Epidermal melanocyte (primary cell): ENCODE results near the gene SAMD9.
"Not testable (repeated sequence)": the region's sequence is repeated elsewhere in the genome, so short reads cannot be mapped to it uniquely, and the experiment has no call there.

ENCODE experiments used
- DNase-seq: peaks from one replicate; pipeline ENCODE4 v3.0.0; 2011; ENCODE audit warnings: low spot score; ENCODE audit not compliant: insufficient read length

Gene SAMD9

DNA sequence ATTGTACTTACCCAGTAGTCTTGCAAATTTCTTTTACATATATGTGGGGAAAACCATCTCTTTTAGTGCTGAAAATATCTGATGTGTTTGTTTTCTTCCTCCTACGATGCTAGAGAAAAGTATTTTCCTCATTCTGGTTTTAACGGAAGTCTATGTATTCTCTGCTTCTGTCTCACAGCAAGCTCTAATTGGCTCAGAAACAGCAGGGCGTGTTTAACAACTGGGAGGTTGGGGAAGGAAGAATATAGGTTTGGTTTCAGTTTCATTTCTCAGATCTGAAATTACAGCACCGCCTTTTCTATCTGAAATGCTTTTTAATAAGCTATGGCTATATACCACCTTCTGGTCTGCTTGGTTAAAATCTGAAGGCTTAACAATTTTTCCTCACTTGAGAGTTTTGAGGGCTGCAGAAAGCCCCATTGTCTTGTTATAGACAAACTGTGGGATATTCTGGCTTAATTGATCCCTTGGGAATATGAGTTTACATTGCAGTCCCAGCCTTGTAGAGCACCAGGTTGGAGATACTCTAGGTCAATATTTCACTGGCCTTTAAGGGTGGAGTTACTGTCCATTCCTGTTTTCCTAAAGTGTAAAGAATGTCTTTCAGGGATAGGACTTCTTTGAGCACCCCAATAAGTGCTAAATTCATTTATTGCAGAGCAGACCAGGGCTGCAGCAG, at the start of gene SAMD9:
TSS of gene SAMD9 (minus strand) at position 128 of the 679 bp plus-strand sequence. CDS start 11,882 bp downstream, outside the sequence.
- DNase-seq, result peak; percentile 87

DNA sequence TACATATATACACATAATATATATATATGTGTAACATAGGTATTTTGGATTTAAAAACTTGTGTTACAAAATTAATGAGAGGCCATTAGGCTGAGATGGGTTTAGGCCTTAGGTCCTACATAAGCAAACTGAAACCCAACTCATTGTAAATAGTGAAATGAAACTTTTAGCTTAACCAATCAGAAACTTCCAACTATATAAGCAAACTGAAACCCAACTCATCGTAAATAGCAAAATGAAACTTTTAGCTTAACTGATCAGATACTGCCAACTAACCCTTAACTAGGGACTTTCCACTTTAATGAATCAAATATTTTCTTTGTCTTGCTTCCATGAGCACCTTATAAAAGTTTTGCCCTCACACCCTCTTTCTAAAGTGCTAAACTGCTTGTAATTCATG, 47.7 kb upstream of the SAMD9 start:
- no peak for DNase-seq

DNA sequence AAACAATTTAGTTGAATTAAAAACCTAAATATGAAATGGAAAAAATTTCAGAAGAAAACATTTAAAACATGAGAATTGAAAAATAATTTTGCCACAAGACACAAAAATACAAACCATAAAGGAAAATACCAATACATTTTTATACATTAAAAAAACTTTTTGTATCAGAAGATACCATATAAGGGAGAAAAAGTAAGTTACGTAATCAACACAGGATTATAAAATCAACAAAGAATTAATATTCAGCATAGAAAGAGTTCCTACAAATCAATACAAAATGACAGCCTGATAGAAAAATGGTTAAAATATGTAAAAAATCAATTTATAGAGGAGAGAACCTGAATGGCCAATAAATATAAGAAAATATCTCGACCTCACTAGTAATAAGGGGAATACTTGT, 47.0 kb upstream of the SAMD9 start:
- no peak for DNase-seq

DNA sequence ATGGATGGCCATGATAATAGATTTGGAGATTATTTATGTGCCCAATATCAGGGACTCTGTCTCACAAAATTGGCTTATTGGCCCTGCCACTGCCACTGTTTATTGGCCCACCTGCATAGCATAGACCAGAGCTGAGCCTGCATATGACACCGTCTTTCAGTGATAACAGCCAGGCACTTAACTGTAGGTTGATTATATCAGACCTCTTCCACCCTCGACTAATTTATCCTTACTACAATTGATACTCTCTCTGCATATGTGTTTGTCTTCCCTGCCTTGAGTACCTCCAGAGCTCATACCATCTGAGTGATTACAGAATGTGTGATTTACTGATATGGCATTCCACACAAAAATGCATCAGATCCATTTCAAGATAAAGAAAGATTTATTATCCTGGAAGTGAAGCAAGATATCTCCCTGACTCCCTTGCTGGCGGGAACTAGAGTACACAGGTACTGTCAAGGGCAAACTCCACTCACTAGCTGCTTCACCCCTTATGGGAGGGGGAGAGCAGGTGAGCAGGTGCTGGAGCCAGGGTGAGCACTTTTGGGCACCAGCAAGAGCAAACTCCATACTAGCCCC, 43.5 kb upstream of the SAMD9 start:
- DNase-seq, result no peak

DNA sequence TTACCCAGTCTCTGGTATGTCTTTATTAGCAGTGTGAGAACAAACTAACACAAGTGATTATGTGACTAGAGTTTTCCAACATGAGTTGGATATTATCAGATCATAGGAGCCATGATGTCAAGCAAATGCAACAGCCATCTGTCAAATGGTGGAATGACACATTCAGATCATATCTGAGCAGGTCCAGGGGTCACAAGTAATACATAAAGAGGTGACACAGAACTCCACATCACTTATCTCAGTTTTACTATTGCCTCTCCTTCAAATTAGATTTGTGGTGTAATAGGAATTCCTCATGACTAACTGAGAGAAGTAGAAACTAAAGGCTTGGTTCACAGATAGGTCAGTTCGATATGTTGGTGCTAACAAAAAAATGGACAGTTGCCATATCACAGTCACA, 42.6 kb upstream of the SAMD9 start:
- no peak for DNase-seq

DNA sequence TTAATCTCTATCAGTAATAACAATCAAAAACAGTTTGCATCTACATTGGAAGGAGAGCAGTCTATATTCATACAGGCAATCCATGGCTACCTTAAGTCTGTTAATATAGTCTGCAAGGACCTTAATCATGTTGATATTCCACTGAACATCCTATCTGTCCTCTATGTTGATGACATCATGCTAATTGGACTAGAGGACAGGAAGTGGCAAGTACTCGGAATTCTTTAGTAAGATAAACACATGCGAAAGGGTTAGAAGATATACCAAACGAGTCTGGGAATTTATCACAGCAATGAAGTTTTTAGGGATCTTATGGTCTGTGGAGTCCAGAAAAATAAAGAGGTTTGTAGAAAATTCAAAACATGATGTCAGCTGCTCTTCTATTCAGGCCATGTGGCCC, 41.7 kb upstream of the SAMD9 start:
- no peak for DNase-seq

DNA sequence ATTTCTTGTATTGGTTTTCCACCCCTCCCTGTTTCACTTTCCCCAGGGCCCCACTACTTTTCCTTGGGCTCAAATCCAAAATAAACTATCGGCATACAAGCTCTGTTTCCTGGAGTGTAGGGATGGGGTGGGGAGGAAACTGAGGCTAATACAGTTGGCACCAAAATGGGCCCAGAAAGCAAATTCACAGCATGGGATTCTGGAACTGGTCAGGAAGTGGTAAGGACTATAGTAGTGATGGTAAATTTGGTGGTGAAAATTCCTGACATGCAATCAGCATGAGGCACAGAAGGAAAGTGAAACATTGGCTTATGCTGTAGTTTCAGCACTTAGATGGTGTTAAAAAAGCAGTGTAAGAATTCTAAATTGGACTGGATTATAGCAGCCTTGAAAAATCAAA, 39.1 kb upstream of the SAMD9 start:
- DNase-seq, result no peak

DNA sequence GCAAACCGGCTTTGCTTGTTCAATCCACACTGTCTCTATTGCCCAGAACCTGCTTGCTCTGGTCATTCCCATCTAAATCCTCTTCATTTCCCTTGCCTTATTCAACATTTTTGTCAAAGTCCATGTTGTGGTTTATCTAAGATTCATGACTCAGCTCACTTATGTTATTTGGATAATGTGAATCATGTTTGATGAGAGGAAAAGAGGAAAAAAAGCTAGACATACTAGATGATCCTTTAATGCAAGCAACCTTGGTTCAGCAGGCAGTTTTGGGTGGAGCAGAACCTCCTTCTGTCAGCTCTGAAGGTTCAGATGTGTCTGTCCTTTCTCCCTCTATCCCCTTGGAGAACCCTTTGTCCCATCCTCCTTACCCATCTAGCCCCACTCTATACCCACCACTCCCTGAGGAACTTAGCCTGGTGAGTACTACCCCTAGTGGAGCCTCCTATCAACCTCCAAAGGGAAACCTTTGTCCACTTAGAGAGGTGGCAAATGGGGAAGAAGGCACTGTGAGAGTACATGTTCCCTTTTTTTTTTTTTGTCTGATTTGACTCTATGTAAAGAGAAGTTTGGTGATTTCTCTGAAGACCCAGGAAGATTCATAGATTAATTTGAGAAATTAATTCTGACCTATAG, 32.5 kb upstream of the SAMD9 start:
- no peak for DNase-seq

DNA sequence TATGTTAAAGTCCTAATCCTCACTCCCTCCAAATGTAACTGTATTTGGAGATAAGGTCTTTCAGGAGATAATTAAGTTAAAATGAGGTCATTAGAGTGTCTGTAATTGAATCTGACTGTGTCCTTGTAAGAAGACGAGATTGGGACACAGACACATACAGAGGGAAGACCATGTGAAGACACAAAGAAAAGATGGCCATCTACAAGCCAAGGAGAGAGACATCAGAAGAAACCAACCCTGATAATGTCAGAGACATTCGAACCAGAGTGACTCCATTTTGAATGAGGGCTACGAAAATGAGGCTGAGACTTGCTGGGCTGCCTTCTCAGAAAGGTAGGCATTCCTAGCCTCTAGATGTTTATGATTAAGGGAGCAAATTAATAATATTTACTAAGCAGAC, 30.9 kb upstream of the SAMD9 start:
- no peak for DNase-seq

DNA sequence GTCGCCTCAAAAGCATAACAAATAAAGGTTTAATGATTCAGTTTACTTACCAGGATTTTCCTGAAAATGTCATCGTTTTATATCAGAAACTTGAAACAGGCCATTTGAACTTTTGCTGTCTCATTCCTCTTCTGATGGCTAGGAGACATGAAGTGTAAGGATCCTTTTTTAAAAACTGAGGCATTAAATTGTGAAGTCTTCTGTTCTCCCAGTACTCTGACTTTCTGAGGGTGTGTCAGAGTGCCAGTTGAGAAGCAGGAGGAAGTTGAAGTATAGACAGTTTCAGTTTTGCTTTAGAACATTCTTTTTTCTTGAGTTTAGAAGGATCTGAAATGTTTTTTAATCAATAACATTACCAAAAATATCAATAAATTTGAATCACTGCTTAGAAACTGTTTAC, 30.4 kb upstream of the SAMD9 start, which contains the start of gene SAMD9L:
TSS of gene SAMD9L (minus strand) at position 242 of the 400 bp plus-strand sequence. CDS start 12,414 bp downstream, outside the sequence.
- no peak for DNase-seq

DNA sequence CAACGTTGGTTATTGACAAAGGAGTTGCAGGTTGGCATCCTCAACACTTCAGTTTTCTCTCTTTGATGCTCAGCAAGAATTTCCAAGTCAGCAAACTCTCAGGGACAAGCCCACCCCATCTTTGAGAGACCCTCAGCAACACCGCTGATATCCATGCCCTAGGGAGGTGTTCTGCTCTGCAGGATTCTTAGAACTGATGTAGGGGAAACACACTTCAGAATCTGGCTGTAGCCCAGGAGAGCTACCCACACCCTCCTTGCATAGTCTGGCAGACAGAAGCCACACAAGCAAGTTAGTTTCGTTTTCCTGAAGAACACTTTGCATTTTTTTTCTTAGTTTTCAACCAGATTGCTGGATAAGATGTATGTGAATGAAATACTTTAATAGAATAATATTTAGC, 29.6 kb upstream of the SAMD9 start:
- peak; percentile 27 for DNase-seq

DNA sequence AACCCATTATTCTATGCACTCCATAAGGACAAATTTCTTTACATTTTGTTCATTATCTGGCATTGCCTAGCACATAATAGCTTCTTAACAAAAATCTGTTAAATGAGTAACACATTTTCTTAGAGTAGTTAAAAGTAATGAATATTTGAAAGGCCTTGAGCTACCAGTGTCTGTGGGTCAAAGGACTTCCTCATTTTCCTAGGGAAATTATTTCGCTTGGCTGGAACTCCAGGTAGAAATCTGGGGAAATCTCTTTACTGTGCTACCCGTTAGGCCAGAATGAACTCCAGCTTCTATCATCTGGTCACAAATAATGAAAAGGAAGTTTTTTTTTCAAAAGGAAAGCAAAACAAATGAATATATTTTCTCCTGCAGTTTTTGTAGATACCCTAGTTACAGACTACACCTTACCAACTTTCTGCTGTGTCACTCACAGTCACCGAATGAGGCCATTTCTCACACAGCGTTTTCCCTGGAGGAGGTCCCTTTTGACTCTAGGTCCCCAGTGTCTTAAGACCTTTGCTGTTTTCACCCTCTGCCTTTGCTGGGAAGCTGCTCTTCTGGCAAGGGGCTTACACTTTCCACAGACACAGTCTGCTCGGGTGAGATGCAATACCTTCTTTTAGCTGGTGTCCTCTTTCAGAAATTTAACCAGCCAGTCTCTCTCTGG, 28.8 kb upstream of the SAMD9 start:
- DNase-seq, result no peak

DNA sequence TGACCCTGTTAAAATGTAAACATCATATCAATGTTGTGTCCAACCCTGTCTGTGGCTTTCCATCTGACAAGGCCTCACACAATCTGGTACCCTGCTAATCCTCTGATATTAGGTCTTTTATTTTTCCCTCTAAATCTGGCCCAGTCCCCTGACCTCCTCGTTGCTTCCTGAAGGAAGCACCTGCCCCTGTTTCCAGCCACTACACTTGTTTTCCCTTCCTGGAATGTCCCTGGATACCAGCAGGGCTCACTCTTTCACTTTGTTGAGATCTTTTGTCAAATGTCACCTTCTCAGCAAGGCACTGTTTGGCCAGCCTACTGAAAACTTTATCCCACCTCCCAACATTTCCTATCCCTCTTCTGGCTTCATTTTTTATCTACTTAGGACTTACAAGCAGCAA, 28.3 kb upstream of the SAMD9 start:
- DNase-seq, result no peak

DNA sequence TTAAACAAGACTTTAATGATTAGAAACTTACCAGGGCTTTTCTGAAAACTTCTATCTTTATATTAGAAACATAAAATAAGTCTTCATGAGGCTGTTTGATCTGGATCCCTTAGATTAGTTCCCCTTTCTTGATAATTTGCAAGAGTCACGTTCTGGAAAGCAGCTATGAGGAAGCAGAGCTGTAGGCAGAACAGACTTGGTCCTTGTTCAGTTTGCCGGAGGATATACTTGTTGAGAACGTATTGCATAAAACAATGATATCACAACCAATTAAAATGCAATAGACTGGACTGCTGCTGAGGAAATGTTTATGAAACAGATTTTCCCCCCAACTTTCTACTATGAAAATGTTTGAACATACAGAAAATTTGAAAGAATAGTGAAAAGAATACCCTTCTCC, 27.6 kb upstream of the SAMD9 start:
- DNase-seq, result no peak

DNA sequence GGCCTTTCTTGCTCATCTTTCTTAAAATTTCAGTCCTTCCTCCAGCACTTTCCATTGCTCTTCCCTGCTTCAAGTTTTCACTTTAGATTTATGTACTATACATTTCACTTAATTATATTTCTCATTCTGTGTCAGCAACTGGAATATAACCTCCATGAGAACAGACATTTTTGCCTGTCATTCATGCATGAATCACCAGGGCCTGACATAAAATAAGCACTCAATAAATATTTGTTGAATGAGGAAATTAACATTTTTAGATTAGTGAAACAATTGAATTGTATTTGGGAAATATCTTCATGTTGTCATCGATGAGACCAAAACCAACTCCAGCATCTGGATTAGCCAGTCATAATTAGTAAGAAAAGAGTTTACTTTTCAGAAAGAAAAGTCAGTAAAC, 24.3 kb upstream of the SAMD9 start:
- no peak for DNase-seq

DNA sequence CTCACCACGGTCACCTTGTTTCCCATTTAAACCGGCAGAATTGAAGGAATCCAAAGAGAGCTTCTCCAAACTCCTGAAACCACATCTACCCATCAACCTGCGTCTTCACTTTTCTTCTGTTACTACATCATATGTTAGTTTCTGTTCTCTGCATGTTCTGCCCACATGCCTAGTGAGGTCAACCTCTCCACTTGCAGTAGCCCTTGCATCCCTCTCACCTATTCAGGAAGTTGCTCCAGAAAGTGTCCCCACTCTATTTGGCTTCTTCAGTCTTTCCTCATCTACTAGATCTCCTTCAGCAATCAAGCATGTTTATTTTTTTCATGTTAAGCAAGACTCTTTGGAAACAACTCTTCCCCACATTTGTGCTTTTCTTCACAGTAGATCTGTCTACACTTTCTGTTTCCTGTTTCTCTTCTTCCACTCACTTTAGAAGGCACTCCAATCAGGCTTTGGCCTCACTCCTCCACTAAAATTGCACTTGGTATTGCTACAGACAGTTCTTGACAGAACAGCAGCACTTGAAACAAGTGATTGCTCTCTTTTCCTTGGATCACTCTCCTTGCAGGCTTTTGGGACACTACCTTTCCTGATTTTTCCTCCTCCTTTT, 22.9 kb upstream of the SAMD9 start:
- DNase-seq, result no peak

DNA sequence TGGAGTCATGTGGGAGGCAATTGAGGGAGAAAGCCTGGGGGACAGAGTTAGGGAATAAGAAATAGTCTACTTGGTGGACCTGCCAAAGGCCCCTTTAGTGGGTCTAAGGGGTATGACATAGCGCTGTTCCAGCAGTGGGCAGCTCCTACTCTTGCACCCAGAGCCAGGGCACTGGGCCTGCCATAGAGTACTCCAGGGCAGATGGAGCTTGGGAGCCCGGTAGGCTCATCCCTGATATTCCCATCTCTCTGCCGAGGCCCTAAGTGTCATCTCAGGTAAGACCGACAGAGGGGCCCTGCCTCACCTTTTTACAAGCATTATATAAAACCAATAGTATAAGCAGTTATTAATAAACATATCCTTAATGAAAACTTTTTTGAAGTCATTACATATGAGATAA, 20.8 kb upstream of the SAMD9 start:
- no peak for DNase-seq

DNA sequence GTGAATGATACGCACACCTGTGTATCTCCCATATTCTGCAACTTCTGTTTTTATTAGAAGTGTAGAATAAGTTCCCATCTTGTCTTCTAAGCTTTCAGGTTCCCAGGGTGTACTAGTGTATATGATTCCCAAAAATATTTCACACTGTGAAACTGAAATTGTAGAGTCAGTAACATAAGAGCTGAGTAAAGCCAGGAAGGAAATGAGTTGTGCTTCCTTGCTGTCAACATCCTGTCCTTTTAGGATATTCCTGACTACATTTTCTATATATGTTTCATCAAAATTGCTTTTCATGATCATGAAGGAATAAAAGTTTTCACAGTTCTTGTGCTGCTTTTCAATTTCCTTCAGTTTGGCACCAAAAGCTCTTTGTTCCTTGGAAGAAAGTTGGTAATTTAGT, 15.2 kb upstream of the SAMD9 start:
- no peak for DNase-seq

DNA sequence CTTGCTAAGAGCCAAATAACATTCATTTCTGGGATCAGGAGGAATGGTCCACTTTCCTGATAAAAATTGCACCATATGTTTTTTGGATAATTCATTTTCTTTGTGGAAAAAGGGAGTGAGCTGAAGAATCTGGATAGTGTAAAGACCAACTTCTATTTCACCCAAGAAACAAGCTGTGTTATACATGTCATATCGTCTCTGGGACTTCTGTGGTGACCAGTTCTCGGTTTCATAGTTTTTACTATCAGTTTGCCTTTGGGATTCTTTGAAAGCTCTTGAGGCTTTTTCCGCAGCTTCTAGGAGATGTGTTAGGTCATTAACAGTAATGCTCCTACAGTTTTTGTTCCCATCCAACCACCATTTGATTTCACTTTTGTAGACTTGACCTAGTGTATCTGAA, 14.4 kb upstream of the SAMD9 start:
- no peak for DNase-seq

DNA sequence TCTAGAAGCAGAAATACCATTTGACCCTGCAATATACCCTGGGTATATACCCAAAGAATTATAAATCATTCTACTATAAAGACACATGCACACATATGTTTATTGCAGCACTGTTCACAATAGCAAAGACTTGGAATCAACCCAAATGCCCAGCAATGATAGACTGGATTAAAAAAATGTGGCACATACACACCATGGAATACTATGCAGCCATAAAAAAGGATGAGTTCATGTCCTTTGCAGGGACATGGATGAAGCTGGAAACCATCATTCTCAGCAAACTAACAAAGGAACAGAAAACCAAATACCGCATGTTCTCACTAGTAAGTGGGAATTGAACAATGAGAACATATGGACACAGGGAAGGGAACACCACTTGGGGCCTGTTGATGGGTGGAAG, 9.2 kb upstream of the SAMD9 start:
- not testable (repeated sequence) for DNase-seq

DNA sequence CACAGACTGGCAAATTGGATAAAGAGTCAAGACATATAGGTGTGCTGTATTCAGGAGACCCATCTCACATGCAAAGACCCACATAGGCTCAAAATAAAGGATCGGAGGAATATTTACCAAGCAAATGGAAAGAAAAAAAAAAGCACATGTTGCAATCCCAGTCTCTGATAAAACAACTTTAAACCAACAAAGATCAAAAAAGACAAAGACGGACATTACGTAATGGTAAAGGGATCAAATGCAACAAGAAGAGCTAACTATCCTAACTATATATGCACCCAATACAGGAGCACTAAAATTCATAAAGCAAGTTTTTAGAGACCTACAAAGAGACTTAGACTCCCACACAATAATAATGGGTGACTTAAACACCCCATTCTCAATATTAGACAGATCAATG, 5.8 kb upstream of the SAMD9 start:
- DNase-seq, result not testable (repeated sequence)
